AG04449 (cell line): ENCODE results near the gene C22orf15.

Source experiments
- CTCF ChIA-PET: fragments of 350-600 bp; formaldehyde crosslinking; extraction: SDS; loops from one replicate; lab custom pipeline; 2021; ENCODE audit warnings: antibody characterized with exemption; lab: Yijun Ruan, JAX
- POLR2A ChIA-PET: fragments of 400-600, 350-600 bp; formaldehyde crosslinking; extraction: SDS; loops from one replicate; lab custom pipeline; 2020; ENCODE audit warnings: antibody characterized with exemption, inconsistent platforms; lab: Yijun Ruan, JAX
- DNase-seq: peaks from one replicate; pipeline ENCODE4 v3.0.0-alpha.2; 2010; ENCODE audit warnings: low read depth, low spot score
- H3K4me3 ChIP-seq: 2 replicates; pipeline ENCODE4 v1.5.1; 2011; ENCODE audit warnings: low read depth, mild to moderate bottlenecking, control low read depth, low read length
- CTCF ChIP-seq: IDR thresholded peaks from one replicate; pipeline ENCODE4 v1.5.1; 2011; ENCODE audit warnings: mild to moderate bottlenecking, moderate library complexity, low read length, control low read depth, inconsistent platforms; ENCODE audit not compliant: insufficient read depth; ENCODE audit errors: missing control alignments

Gene C22orf15

GRCh38 chr22:23774114-23774921 is 11.5 kb downstream of the C22orf15 start:
- no peak for TF ChIP-seq CTCF
- ChIA-PET CTCF (interaction anchor here (0.9 to 17.1 kb wide), 7 partner anchors 9 to 83 kb away, joined by 3 to 387 read pairs (median 3); partner anchors contain the start of genes SLC2A11 and SMARCB1), POLR2A (interaction anchor here (1.0 to 1.3 kb wide), 3 partner anchors 12 to 83 kb away, joined by 3 to 4 read pairs (median 3); partner anchors contain the start of gene SLC2A11)
- H3K4me3 ChIP-seq, result no peak overlapping the region
- DNase-seq, result no peak

- no peak for TF ChIP-seq CTCF
- no peak overlapping the region for H3K4me3 ChIP-seq
- ChIA-PET CTCF (interaction anchor here (0.9 to 17.1 kb wide), 9 partner anchors 8 to 82 kb away, joined by 3 to 387 read pairs (median 3); partner anchors contain the start of genes CHCHD10, SLC2A11 and SMARCB1), POLR2A (interaction anchor here (1.0 to 1.3 kb wide), 3 partner anchors 11 to 83 kb away, joined by 3 to 4 read pairs (median 3); partner anchors contain the start of gene SLC2A11)
- DNase-seq, result no peak
These were observed 12.2 kb downstream of the C22orf15 start for GRCh38 chr22:23774922-23775436.

GRCh38 chr22:23775779-23776375 is 13.1 kb downstream of the C22orf15 start:
- no peak for DNase-seq
- TF ChIP-seq CTCF, result no peak
- no peak overlapping the region for H3K4me3 ChIP-seq
- ChIA-PET POLR2A (no interaction called here), CTCF (interaction anchor here (0.7 to 17.1 kb wide), 7 partner anchors 9 to 72 kb away, joined by 3 to 387 read pairs (median 3); partner anchors contain the start of gene CHCHD10)

GRCh38 chr22:23777776-23778576 is 15.2 kb downstream of the C22orf15 start:
- ChIA-PET CTCF (interaction anchor here (1.2 to 17.1 kb wide), 4 partner anchors 9 to 80 kb away, joined by 3 to 387 read pairs (median 8); partner anchors contain the start of genes CHCHD10 and SLC2A11), POLR2A (interaction anchor here (0.7 kb wide), 1 partner anchor 116 kb away, joined by 3 read pairs; the partner anchor contains the start of gene MIF)
- no peak overlapping the region for H3K4me3 ChIP-seq
- no peak for DNase-seq
- no peak for TF ChIP-seq CTCF

- POLR2A ChIA-PET, result no interaction called here
- H3K4me3 ChIP-seq, result no peak overlapping the region
- no peak for TF ChIP-seq CTCF
- CTCF ChIA-PET, result interaction anchor here (1.2 to 17.1 kb wide), 5 partner anchors 10 to 79 kb away, joined by 3 to 387 read pairs (median 5); partner anchors contain the start of genes CHCHD10 and SLC2A11
- DNase-seq, result no peak
These were observed 15.7 kb downstream of the C22orf15 start for GRCh38 chr22:23778577-23778900.
